Neuron (in vitro differentiated cells): ENCODE results near the gene COL8A1.

Source experiments
- H2AFZ ChIP-seq: one replicate; pipeline ENCODE4 v1.6.1; 2013; ENCODE audit warnings: low read depth, mild to moderate bottlenecking, inconsistent platforms, low read length, moderate library complexity
- H3K27me3 ChIP-seq: one replicate; pipeline ENCODE4 v1.6.1; 2013; ENCODE audit warnings: low read length; ENCODE audit not compliant: insufficient read depth
- H3K36me3 ChIP-seq: one replicate; pipeline ENCODE4 v1.6.1; 2013; ENCODE audit warnings: low read length; ENCODE audit not compliant: insufficient read depth
- H3K4me1 ChIP-seq: one replicate; pipeline ENCODE4 v1.6.1; 2013; ENCODE audit warnings: low read length; ENCODE audit not compliant: insufficient read depth
- H3K4me3 ChIP-seq: 2 replicates; pipeline ENCODE4 v1.5.1; 2013; ENCODE audit warnings: mild to moderate bottlenecking, low read length, moderate library complexity
- H3K9me3 ChIP-seq: one replicate; pipeline ENCODE4 v1.6.1; 2013; ENCODE audit warnings: low read length

Gene COL8A1

GRCh38 chr3:99645277-99646106 is 7.1 kb downstream of the COL8A1 start:
- Histone ChIP-seq H3K4me3 (peak overlapping the region; percentile 3), H3K9me3 (no peaks in the 10 kb centered on the region)

GRCh38 chr3:99646107-99646435 is 7.7 kb downstream of the COL8A1 start:
- H2AFZ ChIP-seq, result no peak overlapping the region
- no peaks in the 10 kb centered on the region for H3K27me3 ChIP-seq
- H3K36me3 ChIP-seq, result no peaks in the 10 kb centered on the region
- H3K4me1 ChIP-seq, result peaks cover 26% of the 10 kb centered on the region
- H3K9me3 ChIP-seq, result no peaks in the 10 kb centered on the region
- H3K4me3 ChIP-seq, result no peak overlapping the region

More at GRCh38 chr3:99645277-99646106, 7.1 kb downstream of the COL8A1 start:
- Histone ChIP-seq H3K4me1 (peaks cover 23% of the 10 kb centered on the region), H3K36me3 (no peaks in the 10 kb centered on the region), H3K27me3 (no peaks in the 10 kb centered on the region), H2AFZ (no peak overlapping the region)

- no peaks in the 10 kb centered on the region for H3K36me3 ChIP-seq
- peaks cover 33% of the 10 kb centered on the region for H3K4me1 ChIP-seq
- H3K9me3 ChIP-seq, result no peaks in the 10 kb centered on the region
- H3K4me3 ChIP-seq, result no peak overlapping the region
- no peak overlapping the region for H2AFZ ChIP-seq
- no peaks in the 10 kb centered on the region for H3K27me3 ChIP-seq
Observed at GRCh38 chr3:99647081-99647480, 8.7 kb downstream of the COL8A1 start.

GRCh38 chr3:99648101-99648500 is 9.7 kb downstream of the COL8A1 start:
- Histone ChIP-seq H3K4me3 (no peak overlapping the region), H3K4me1 (peaks cover 33% of the 10 kb centered on the region), H3K9me3 (no peaks in the 10 kb centered on the region), H3K27me3 (no peaks in the 10 kb centered on the region), H3K36me3 (no peaks in the 10 kb centered on the region), H2AFZ (no peak overlapping the region)

GRCh38 chr3:99648516-99648915 is 10.1 kb downstream of the COL8A1 start:
- H3K27me3 ChIP-seq, result no peaks in the 10 kb centered on the region
- H2AFZ ChIP-seq, result no peak overlapping the region
- H3K4me1 ChIP-seq, result peaks cover 33% of the 10 kb centered on the region
- no peaks in the 10 kb centered on the region for H3K9me3 ChIP-seq
- H3K4me3 ChIP-seq, result no peak overlapping the region
- no peaks in the 10 kb centered on the region for H3K36me3 ChIP-seq

GRCh38 chr3:99651531-99651930 is 13.1 kb downstream of the COL8A1 start:
- Histone ChIP-seq H2AFZ (no peak overlapping the region), H3K4me1 (peaks cover 27% of the 10 kb centered on the region), H3K4me3 (no peak overlapping the region), H3K36me3 (no peaks in the 10 kb centered on the region), H3K9me3 (no peaks in the 10 kb centered on the region), H3K27me3 (no peaks in the 10 kb centered on the region)

- Histone ChIP-seq H3K4me3 (no peak overlapping the region), H2AFZ (peak overlapping the region; percentile 37), H3K27me3 (no peaks in the 10 kb centered on the region), H3K9me3 (no peaks in the 10 kb centered on the region), H3K36me3 (no peaks in the 10 kb centered on the region), H3K4me1 (peaks cover 21% of the 10 kb centered on the region)
Observed at GRCh38 chr3:99656624-99657023, 18.2 kb downstream of the COL8A1 start.

GRCh38 chr3:99658274-99658673 is 19.9 kb downstream of the COL8A1 start:
- no peaks in the 10 kb centered on the region for H3K9me3 ChIP-seq
- peaks cover 20% of the 10 kb centered on the region for H3K4me1 ChIP-seq
- no peak overlapping the region for H2AFZ ChIP-seq
- H3K4me3 ChIP-seq, result no peak overlapping the region
- H3K27me3 ChIP-seq, result no peaks in the 10 kb centered on the region
- no peaks in the 10 kb centered on the region for H3K36me3 ChIP-seq

- no peak overlapping the region for H3K4me3 ChIP-seq
- H3K9me3 ChIP-seq, result no peaks in the 10 kb centered on the region
- no peaks in the 10 kb centered on the region for H3K27me3 ChIP-seq
- H3K4me1 ChIP-seq, result peaks cover 23% of the 10 kb centered on the region
- H2AFZ ChIP-seq, result no peak overlapping the region
- H3K36me3 ChIP-seq, result no peaks in the 10 kb centered on the region
Observed at GRCh38 chr3:99659032-99659431, 20.6 kb downstream of the COL8A1 start.

- H3K4me3 ChIP-seq, result no peak overlapping the region
- H3K9me3 ChIP-seq, result no peaks in the 10 kb centered on the region
- H2AFZ ChIP-seq, result no peak overlapping the region
- no peaks in the 10 kb centered on the region for H3K36me3 ChIP-seq
- H3K4me1 ChIP-seq, result peaks cover 30% of the 10 kb centered on the region
- no peaks in the 10 kb centered on the region for H3K27me3 ChIP-seq
Observed at GRCh38 chr3:99659951-99660350, 21.6 kb downstream of the COL8A1 start.

- Histone ChIP-seq H3K4me3 (no peak overlapping the region), H3K27me3 (no peaks in the 10 kb centered on the region), H3K36me3 (no peaks in the 10 kb centered on the region), H2AFZ (no peak overlapping the region), H3K9me3 (no peaks in the 10 kb centered on the region), H3K4me1 (peaks cover 10% of the 10 kb centered on the region)
Observed at GRCh38 chr3:99662838-99663570, 24.6 kb downstream of the COL8A1 start.

- Histone ChIP-seq H3K4me3 (no peak overlapping the region), H3K4me1 (peaks cover 10% of the 10 kb centered on the region), H3K36me3 (no peaks in the 10 kb centered on the region), H3K27me3 (no peaks in the 10 kb centered on the region), H3K9me3 (no peaks in the 10 kb centered on the region), H2AFZ (no peak overlapping the region)
Observed at GRCh38 chr3:99663977-99664376, 25.6 kb downstream of the COL8A1 start.

GRCh38 chr3:99665017-99665416 is 26.6 kb downstream of the COL8A1 start:
- Histone ChIP-seq H3K36me3 (no peaks in the 10 kb centered on the region), H3K27me3 (no peaks in the 10 kb centered on the region), H2AFZ (no peak overlapping the region), H3K9me3 (no peaks in the 10 kb centered on the region), H3K4me3 (no peak overlapping the region), H3K4me1 (peaks cover 10% of the 10 kb centered on the region)
